CD4-positive, alpha-beta T cell (primary cell): Measurements from ENCODE around the gene PPM1F. TPM values are rescaled to one million over a fixed set of nuclear protein-coding genes. Genes with fewer than 3 reads are reported as not detected.

Experiments used
- ATAC-seq: fragments of 200-7000 bp; cut with Tn5 transposase; one replicate; pipeline ENCODE4 v1.10.0; 2022; ENCODE audit warnings: mild to moderate bottlenecking; ENCODE audit not compliant: poor library complexity
- CTCF ChIA-PET: fragments of 350-600 bp; sonication (Branson Sonifier 250); formaldehyde crosslinking; loops from one replicate; lab custom pipeline; 2021; ENCODE audit warnings: antibody characterized with exemption, inconsistent platforms; lab: Charles Lee
- POLR2A ChIA-PET: fragments of 350-600 bp; sonication (Branson Sonifier 250); formaldehyde crosslinking; loops from one replicate; lab custom pipeline; 2021; ENCODE audit warnings: antibody characterized with exemption, inconsistent platforms; lab: Charles Lee
- DNase-seq, 14 experiments: peaks; one replicate each; pipeline ENCODE4 v3.0.0-alpha.2; 2013 to 2020; ENCODE audit warnings: mixed read lengths in 2 of 14
- H3K27ac ChIP-seq, 2 donors: one replicate each; pipeline versions ENCODE4 v1.5.1 to v1.7.0; 2013; ENCODE audit warnings: low read length in 2 of 2, low read depth in 1 of 2, mild to moderate bottlenecking in 1 of 2
- H3K27me3 ChIP-seq, 2 experiments: 1 replicate in 1 of 2; 2 replicates in 1 of 2; pipeline versions ENCODE4 v1.6.1 to v1.7.0; 2013; ENCODE audit warnings: low read length in 2 of 2, control low read depth in 1 of 2, mild to moderate bottlenecking in 1 of 2, moderate library complexity in 1 of 2; ENCODE audit not compliant: insufficient read depth in 2 of 2, control insufficient read depth in 1 of 2
- H3K36me3 ChIP-seq: one replicate; pipeline ENCODE4 v1.6.1; 2013; ENCODE audit warnings: low read length, control low read depth; ENCODE audit not compliant: insufficient read depth
- H3K4me1 ChIP-seq: one replicate; pipeline ENCODE4 v1.6.1; 2013; ENCODE audit warnings: low read length, control low read depth; ENCODE audit not compliant: insufficient read depth
- H3K4me3 ChIP-seq: one replicate; pipeline ENCODE4 v1.5.1; 2013; ENCODE audit warnings: mild to moderate bottlenecking, low read length, moderate library complexity
- H3K9me3 ChIP-seq, 2 experiments: 1 replicate in 1 of 2; 2 replicates in 1 of 2; pipeline versions ENCODE4 v1.6.1 to v1.7.0; 2013; ENCODE audit warnings: low read length in 2 of 2, mild to moderate bottlenecking in 2 of 2, control low read depth in 1 of 2, moderate library complexity in 1 of 2; ENCODE audit not compliant: control insufficient read depth in 1 of 2, insufficient read depth in 1 of 2
- H3K27ac Mint-ChIP-seq: one replicate; pipeline ENCODE4 v1.8.0; 2020; ENCODE audit warnings: mixed read lengths
- H3K27me3 Mint-ChIP-seq: one replicate; pipeline ENCODE4 v1.8.0; 2021; ENCODE audit warnings: mixed read lengths
- H3K36me3 Mint-ChIP-seq: one replicate; pipeline ENCODE4 v1.8.0; 2021; ENCODE audit warnings: low read depth, mixed read lengths
- H3K4me1 Mint-ChIP-seq: one replicate; pipeline ENCODE4 v1.8.0; 2021; ENCODE audit warnings: low read depth, mixed read lengths
- H3K4me3 Mint-ChIP-seq: one replicate; pipeline ENCODE4 v1.8.0; 2020; ENCODE audit warnings: mild to moderate bottlenecking, mixed read lengths
- H3K9me3 Mint-ChIP-seq: one replicate; pipeline ENCODE4 v1.8.0; 2020; ENCODE audit warnings: mixed read lengths
- CTCF ChIP-seq: fragments of 200-600 bp; IDR thresholded peaks from one replicate; pipeline ENCODE4 v1.8.0; 2022; ENCODE audit warnings: antibody characterized with exemption, mild to moderate bottlenecking
- intact Hi-C, 2 experiments: fragments of 100-400 bp; cut with DNase I in 1 of 2; cut with micrococcal nuclease in 1 of 2; formaldehyde crosslinking; loops; one replicate each; pipeline versions ENCODE4 v1.15.1 to v1.9.0; 2023 to 2025; cut with DNase I, micrococcal nuclease
- total RNA-seq, 174 experiments: library from RNA in 2 of 174; stranded (reverse) in 2 of 174; gene quantifications; one replicate each; pipeline ENCODE4 v1.2.3 and lab custom pipeline; 2021 to 2026

PPM1F gene
- total RNA-seq, 2 experiments from 2014 or later = 18.0 to 18.3 TPM

- H3K36me3 Mint-ChIP-seq = no peaks in the 10 kb centered on the region
- CTCF ChIA-PET = no interaction called here
- Histone ChIP-seq H3K4me3 (no peak overlapping the region), H3K4me1 (no peaks in the 10 kb centered on the region), H3K9me3 (no peaks in the 10 kb centered on the region), H3K27me3 (peaks cover 2 to 5% of the 10 kb centered on the region in 2 experiments), H3K36me3 (no peaks in the 10 kb centered on the region), H3K27ac (no peak overlapping the region)
- no peak for TF ChIP-seq CTCF
- H3K4me1 Mint-ChIP-seq = no peaks in the 10 kb centered on the region
- DNase-seq (no peak), ATAC-seq (no peak)
- intact Hi-C loops = no loop called here
- H3K9me3 Mint-ChIP-seq = no peaks in the 10 kb centered on the region
- H3K27me3 Mint-ChIP-seq = peaks cover 21% of the 10 kb centered on the region
- no peak overlapping the region for H3K27ac Mint-ChIP-seq
- no peak overlapping the region for H3K4me3 Mint-ChIP-seq
- POLR2A ChIA-PET = no interaction called here
Observed at GRCh38 chr22:21998595-21999247, 46.1 kb upstream of the PPM1F start.

GRCh38 chr22:21996175-21996720 is 43.6 kb upstream of the PPM1F start:
- no peak for DNase-seq
- ChIA-PET POLR2A (no interaction called here), CTCF (no interaction called here)
- no peaks in the 10 kb centered on the region for H3K9me3 ChIP-seq
- no peak overlapping the region for H3K4me3 ChIP-seq
- H3K27me3 Mint-ChIP-seq = peaks cover 12% of the 10 kb centered on the region
- intact Hi-C loops = no loop called here
- no peaks in the 10 kb centered on the region for H3K4me1 Mint-ChIP-seq
- H3K27me3 ChIP-seq = peaks cover 2 to 5% of the 10 kb centered on the region in 2 experiments
- H3K36me3 ChIP-seq = no peaks in the 10 kb centered on the region
- no peak overlapping the region for H3K27ac Mint-ChIP-seq
- no peaks in the 10 kb centered on the region for H3K9me3 Mint-ChIP-seq
- no peaks in the 10 kb centered on the region for H3K36me3 Mint-ChIP-seq
- no peak for ATAC-seq
- H3K27ac ChIP-seq = no peak overlapping the region
- no peak for TF ChIP-seq CTCF
- no peaks in the 10 kb centered on the region for H3K4me1 ChIP-seq
- H3K4me3 Mint-ChIP-seq = no peak overlapping the region

GRCh38 chr22:21995660-21996059 is 43.0 kb upstream of the PPM1F start:
- DNase-seq (no peak), ATAC-seq (no peak)
- H3K4me3 ChIP-seq = no peak overlapping the region
- no peak for TF ChIP-seq CTCF
- Mint-ChIP-seq H3K36me3 (no peaks in the 10 kb centered on the region), H3K27me3 (peaks cover 9% of the 10 kb centered on the region), H3K4me1 (no peaks in the 10 kb centered on the region), H3K4me3 (no peak overlapping the region), H3K9me3 (no peaks in the 10 kb centered on the region), H3K27ac (no peak overlapping the region)
- H3K27ac ChIP-seq = no peak overlapping the region
- H3K36me3 ChIP-seq = no peaks in the 10 kb centered on the region
- ChIA-PET CTCF (no interaction called here), POLR2A (no interaction called here)
- H3K27me3 ChIP-seq = peaks cover 2 to 3% of the 10 kb centered on the region in 2 experiments
- H3K9me3 ChIP-seq = no peaks in the 10 kb centered on the region
- H3K4me1 ChIP-seq = no peaks in the 10 kb centered on the region
- intact Hi-C loops = no loop called here
